T-helper 2 cell treated with Interferon-gamma antibody and Interleukin-4, amounts not matched to agents 100 ng/mL and 5 ng/mL, for 36 hours (primary cell): ENCODE measurements around the gene ELF1. TPM values are rescaled to one million over a fixed set of nuclear protein-coding genes. Genes with fewer than 3 reads are reported as not detected.
"Not testable (repeated sequence)": the region's sequence is repeated elsewhere in the genome, so short reads cannot be mapped to it uniquely, and the experiment has no call there.

ENCODE experiments used
- intact Hi-C: fragments of 100-400 bp; cut with micrococcal nuclease; formaldehyde crosslinking; loops from one replicate; pipeline ENCODE4 v1.15.1; 2023
- total RNA-seq: library from RNA; stranded (reverse); gene quantifications from 2 replicates; pipeline ENCODE4 v1.2.3, GENCODE V29; 2022

The ELF1 gene
- total RNA-seq, 1 donor from 2014 or later = 117 TPM

- intact Hi-C loops = loop anchor here (1.0 to 10.0 kb wide), 2 partner anchors 19 to 149 kb away; partner anchors contain the start of gene KBTBD6
Measured at GRCh38 chr13:40985381-40986100, 33.6 kb downstream of the ELF1 start.

- intact Hi-C loops = loop anchor here (1.0 to 10.0 kb wide), 6 partner anchors 7 to 318 kb away; partner anchors contain the start of genes FOXO1 and KBTBD6
Measured at GRCh38 chr13:40984668-40985366, 34.3 kb downstream of the ELF1 start.

- intact Hi-C loops = loop anchor here (1.0 to 10.0 kb wide), 5 partner anchors 8 to 317 kb away; partner anchors contain the start of genes FOXO1 and KBTBD6
Measured at GRCh38 chr13:40983725-40984667, 35.1 kb downstream of the ELF1 start.

GRCh38 chr13:40983259-40983658 is 35.9 kb downstream of the ELF1 start:
- intact Hi-C loops = loop anchor here (5.0 to 10.0 kb wide), 3 partner anchors 152 to 316 kb away; partner anchors contain the start of genes FOXO1 and KBTBD6

GRCh38 chr13:40982772-40983171 is 36.3 kb downstream of the ELF1 start:
- intact Hi-C loops = loop anchor here (5.0 to 10.0 kb wide), 3 partner anchors 152 to 315 kb away; partner anchors contain the start of genes FOXO1 and KBTBD6

- intact Hi-C loops = loop anchor here (2.0 to 10.0 kb wide), 4 partner anchors 61 to 315 kb away; partner anchors contain the start of genes FOXO1 and KBTBD6
Measured at GRCh38 chr13:40981949-40982348, 37.2 kb downstream of the ELF1 start.

- intact Hi-C loops = loop anchor here (2.0 to 10.0 kb wide), 4 partner anchors 61 to 314 kb away; partner anchors contain the start of genes FOXO1 and KBTBD6
Measured at GRCh38 chr13:40981361-40981760, 37.8 kb downstream of the ELF1 start.

- intact Hi-C loops = loop anchor here (1.0 to 10.0 kb wide), 6 partner anchors 25 to 313 kb away; partner anchors contain the start of genes ELF1, FOXO1 and KBTBD6
Measured at GRCh38 chr13:40980461-40980860, 38.7 kb downstream of the ELF1 start.

- intact Hi-C loops = no loop called here
Measured at GRCh38 chr13:40979232-40979631, 39.9 kb downstream of the ELF1 start.

GRCh38 chr13:40978109-40978508 is 41.0 kb downstream of the ELF1 start:
- intact Hi-C loops = not testable (repeated sequence)

- intact Hi-C loops = no loop called here
Measured at GRCh38 chr13:40975441-40975840, 43.7 kb downstream of the ELF1 start.

GRCh38 chr13:40974460-40975407 is 44.4 kb downstream of the ELF1 start:
- intact Hi-C loops = no loop called here

GRCh38 chr13:40973409-40973808 is 45.7 kb downstream of the ELF1 start:
- intact Hi-C loops = no loop called here

- intact Hi-C loops = no loop called here
Measured at GRCh38 chr13:40971321-40971720, 47.8 kb downstream of the ELF1 start.

GRCh38 chr13:40970803-40971202 is 48.3 kb downstream of the ELF1 start:
- intact Hi-C loops = no loop called here

- intact Hi-C loops = loop anchor here (10.0 kb wide), 1 partner anchor 225 kb away; the partner anchor contains the start of gene KBTBD7
Measured at GRCh38 chr13:40969169-40969901, 49.8 kb downstream of the ELF1 start.

GRCh38 chr13:40968416-40969000 is 50.6 kb downstream of the ELF1 start:
- intact Hi-C loops = loop anchor here (10.0 kb wide), 1 partner anchor 226 kb away; the partner anchor contains the start of gene KBTBD7

GRCh38 chr13:40966298-40966697 is 52.8 kb downstream of the ELF1 start:
- intact Hi-C loops = loop anchor here (10.0 kb wide), 1 partner anchor 229 kb away; the partner anchor contains the start of gene KBTBD7
